ENCODE measurements around the gene PPL. TPM values are rescaled to one million over a fixed set of nuclear protein-coding genes. Genes with fewer than 3 reads are reported as not detected.

Gene PPL
- total and polyA plus RNA-seq, 2 of the 13 experiments (the other 11 are each of a cell fraction or from before 2014, with no cell fraction given), result 5.7 to 6.6 TPM

GRCh38 chr16:4957720-4958509 is 21.0 kb upstream of the PPL start, which contains the start of gene SEC14L5 (continued):
- peak; percentile 51 for TF ChIP-seq JARID2 (CRISPR knock-in tag; IDR thresholded peaks at IDR 0.05; ENCODE audit: insufficient replicate concordance)
- peak; percentile 36; the same call in 1 of the 2 replicates for TF ChIP-seq ZNF773 (CRISPR knock-in tag; IDR thresholded peaks at IDR 0.05; ENCODE audit: borderline replicate concordance)
- no peak for TF ChIP-seq ZNF839 (CRISPR knock-in tag; IDR thresholded peaks at IDR 0.05; ENCODE audit: borderline replicate concordance)
- TF ChIP-seq SPEN (CRISPR knock-in tag; IDR thresholded peaks at IDR 0.05; ENCODE audit: low read depth), result peak; percentile 20; the same call in 1 of the 2 replicates
- TF ChIP-seq MEF2D (CRISPR knock-in tag; IDR thresholded peaks at IDR 0.05), result no peak; the same call in 1 of the 2 replicates
- TF ChIP-seq, protein P1, sequence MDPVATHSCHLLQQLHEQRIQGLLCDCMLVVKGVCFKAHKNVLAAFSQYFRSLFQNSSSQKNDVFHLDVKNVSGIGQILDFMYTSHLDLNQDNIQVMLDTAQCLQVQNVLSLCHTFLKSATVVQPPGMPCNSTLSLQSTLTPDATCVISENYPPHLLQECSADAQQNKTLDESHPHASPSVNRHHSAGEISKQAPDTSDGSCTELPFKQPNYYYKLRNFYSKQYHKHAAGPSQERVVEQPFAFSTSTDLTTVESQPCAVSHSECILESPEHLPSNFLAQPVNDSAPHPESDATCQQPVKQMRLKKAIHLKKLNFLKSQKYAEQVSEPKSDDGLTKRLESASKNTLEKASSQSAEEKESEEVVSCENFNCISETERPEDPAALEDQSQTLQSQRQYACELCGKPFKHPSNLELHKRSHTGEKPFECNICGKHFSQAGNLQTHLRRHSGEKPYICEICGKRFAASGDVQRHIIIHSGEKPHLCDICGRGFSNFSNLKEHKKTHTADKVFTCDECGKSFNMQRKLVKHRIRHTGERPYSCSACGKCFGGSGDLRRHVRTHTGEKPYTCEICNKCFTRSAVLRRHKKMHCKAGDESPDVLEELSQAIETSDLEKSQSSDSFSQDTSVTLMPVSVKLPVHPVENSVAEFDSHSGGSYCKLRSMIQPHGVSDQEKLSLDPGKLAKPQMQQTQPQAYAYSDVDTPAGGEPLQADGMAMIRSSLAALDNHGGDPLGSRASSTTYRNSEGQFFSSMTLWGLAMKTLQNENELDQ (CRISPR knock-in tag; IDR thresholded peaks at IDR 0.05; ENCODE audit: borderline replicate concordance), result 0 out of 2 replicates have a peak, but pooled peaks have one; percentile 32
- peak; percentile 24 for TF ChIP-seq ZNF331 (CRISPR knock-in tag; IDR thresholded peaks at IDR 0.05)
- peak; percentile 51; the same call in 1 of the 2 replicates for TF ChIP-seq ZNF124 (CRISPR knock-in tag; IDR thresholded peaks at IDR 0.05)
- TF ChIP-seq ZBTB7B (CRISPR knock-in tag; IDR thresholded peaks at IDR 0.05), result peak; percentile 22; the same call in 1 of the 2 replicates
- peak; percentile 88 for TF ChIP-seq ZNF501 (CRISPR knock-in tag; IDR thresholded peaks at IDR 0.05)
- TF ChIP-seq, protein P2, sequence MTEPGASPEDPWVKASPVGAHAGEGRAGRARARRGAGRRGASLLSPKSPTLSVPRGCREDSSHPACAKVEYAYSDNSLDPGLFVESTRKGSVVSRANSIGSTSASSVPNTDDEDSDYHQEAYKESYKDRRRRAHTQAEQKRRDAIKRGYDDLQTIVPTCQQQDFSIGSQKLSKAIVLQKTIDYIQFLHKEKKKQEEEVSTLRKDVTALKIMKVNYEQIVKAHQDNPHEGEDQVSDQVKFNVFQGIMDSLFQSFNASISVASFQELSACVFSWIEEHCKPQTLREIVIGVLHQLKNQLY (CRISPR knock-in tag; IDR thresholded peaks at IDR 0.05), result peak; percentile 22; the same call in 1 of the 2 replicates
- peak; percentile 65; the same call in 1 of the 2 replicates for TF ChIP-seq ZFY (CRISPR knock-in tag; IDR thresholded peaks at IDR 0.05)
- TF ChIP-seq ZNF256 (CRISPR knock-in tag; conservative IDR thresholded peaks at IDR 0.05), result 0 out of 2 replicates have a peak, but pooled peaks have one; percentile 57
- TF ChIP-seq ZNF605 (CRISPR knock-in tag; IDR thresholded peaks at IDR 0.05), result peak; percentile 84
- peak; percentile 40; the same call in 1 of the 2 replicates for TF ChIP-seq RNF2 (conservative IDR thresholded peaks at IDR 0.05; ENCODE audit: low read depth)
- no peak for TF ChIP-seq JUN (CRISPR knock-in tag; IDR thresholded peaks at IDR 0.05)
- TF ChIP-seq, protein P3, sequence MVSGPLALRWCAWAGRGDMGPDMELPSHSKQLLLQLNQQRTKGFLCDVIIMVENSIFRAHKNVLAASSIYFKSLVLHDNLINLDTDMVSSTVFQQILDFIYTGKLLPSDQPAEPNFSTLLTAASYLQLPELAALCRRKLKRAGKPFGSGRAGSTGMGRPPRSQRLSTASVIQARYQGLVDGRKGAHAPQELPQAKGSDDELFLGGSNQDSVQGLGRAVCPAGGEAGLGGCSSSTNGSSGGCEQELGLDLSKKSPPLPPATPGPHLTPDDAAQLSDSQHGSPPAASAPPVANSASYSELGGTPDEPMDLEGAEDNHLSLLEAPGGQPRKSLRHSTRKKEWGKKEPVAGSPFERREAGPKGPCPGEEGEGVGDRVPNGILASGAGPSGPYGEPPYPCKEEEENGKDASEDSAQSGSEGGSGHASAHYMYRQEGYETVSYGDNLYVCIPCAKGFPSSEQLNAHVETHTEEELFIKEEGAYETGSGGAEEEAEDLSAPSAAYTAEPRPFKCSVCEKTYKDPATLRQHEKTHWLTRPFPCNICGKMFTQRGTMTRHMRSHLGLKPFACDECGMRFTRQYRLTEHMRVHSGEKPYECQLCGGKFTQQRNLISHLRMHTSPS (CRISPR knock-in tag; IDR thresholded peaks at IDR 0.05; ENCODE audit: low read depth), result 0 out of 2 replicates have a peak, but pooled peaks have one; percentile 26
- peak; percentile 78 for TF ChIP-seq ARID3A (IDR thresholded peaks at IDR 0.05; ENCODE audit: low read depth, low read length)
- no peak for TF ChIP-seq ESRRA (CRISPR knock-in tag; IDR thresholded peaks at IDR 0.05; ENCODE audit: low read depth)
- TF ChIP-seq RELA (CRISPR knock-in tag; IDR thresholded peaks at IDR 0.05), result 0 out of 2 replicates have a peak, but pooled peaks have one; percentile 66
- TF ChIP-seq, protein P4, sequence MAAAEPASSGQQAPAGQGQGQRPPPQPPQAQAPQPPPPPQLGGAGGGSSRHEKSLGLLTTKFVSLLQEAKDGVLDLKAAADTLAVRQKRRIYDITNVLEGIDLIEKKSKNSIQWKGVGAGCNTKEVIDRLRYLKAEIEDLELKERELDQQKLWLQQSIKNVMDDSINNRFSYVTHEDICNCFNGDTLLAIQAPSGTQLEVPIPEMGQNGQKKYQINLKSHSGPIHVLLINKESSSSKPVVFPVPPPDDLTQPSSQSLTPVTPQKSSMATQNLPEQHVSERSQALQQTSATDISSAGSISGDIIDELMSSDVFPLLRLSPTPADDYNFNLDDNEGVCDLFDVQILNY (CRISPR knock-in tag; conservative IDR thresholded peaks at IDR 0.05), result peak; percentile 73
- peak; percentile 40; the same call in 1 of the 2 replicates for TF ChIP-seq KLF9 (CRISPR knock-in tag; IDR thresholded peaks at IDR 0.05; ENCODE audit: low read depth)

All from HepG2 (cell line).